ENCODE measurements around the gene PPIP5K1. TPM values are rescaled to one million over a fixed set of nuclear protein-coding genes. Genes with fewer than 3 reads are reported as not detected.
"Not testable (repeated sequence)": the region's sequence is repeated elsewhere in the genome, so short reads cannot be mapped to it uniquely, and the experiment has no call there.

The PPIP5K1 gene
- total RNA-seq, 4 donors from 2014 or later = 16.7 to 44.7 (median 22.1) TPM

DNA sequence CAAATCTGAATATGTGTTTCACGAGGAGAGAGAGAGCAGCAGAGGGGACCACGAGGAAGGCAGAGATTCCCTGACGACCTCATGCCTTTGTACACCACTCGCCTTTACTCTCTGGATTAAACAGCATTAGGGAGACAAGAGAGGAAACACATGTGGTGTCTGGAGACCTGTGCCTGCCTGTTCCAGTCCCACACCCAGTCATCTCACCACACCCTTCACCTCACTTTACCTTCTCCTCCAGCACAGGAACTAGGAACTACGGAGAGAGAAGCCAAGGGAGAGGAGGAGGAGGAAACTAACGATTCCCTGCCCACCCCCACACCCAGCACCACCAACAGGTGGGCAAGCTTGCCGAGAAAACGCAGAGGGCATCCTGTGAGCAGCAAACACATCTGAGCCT is 2.8 kb upstream of the PPIP5K1 start:
- H3K9me3 ChIP-seq, H3K4me1 ChIP-seq, H3K4me3 ChIP-seq, H3K27me3 ChIP-seq, H3K36me3 ChIP-seq, H3K27ac ChIP-seq, ATAC-seq: not testable (repeated sequence)
- WGBS, 2 donors (ENCODE audit: low coverage in 1 of 2) = 8% methylated on average over 2 of the region's 8 CpGs; no CpG with 5 or more reads in 1 of the 2 donors

DNA sequence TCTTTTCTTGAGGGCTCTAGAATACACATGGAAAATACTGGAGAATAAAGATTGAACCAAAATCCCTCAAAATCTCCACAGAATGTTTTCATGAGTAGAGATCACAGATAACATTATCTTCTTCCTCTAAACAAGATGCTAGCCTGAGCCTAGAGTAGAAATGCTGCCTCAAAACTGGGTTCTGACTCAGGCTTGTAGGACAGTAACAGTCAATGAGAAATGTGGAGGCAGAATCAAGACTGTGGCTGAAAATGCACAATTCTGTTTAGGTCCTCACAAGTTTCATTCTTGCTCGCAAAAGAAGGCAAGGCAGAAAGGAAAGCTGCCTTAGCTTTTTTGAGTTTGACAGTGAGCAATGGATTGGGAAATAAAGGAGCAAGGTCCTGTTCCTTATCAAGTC is 15.4 kb downstream of the PPIP5K1 start:
- H3K4me1 ChIP-seq, ATAC-seq, H3K9me3 ChIP-seq, H3K27ac ChIP-seq, H3K4me3 ChIP-seq, H3K36me3 ChIP-seq, H3K27me3 ChIP-seq: not testable (repeated sequence)
- WGBS, 2 donors (ENCODE audit: low coverage in 1 of 2) = no CpG with 5 or more reads among the region's 1 CpG

DNA sequence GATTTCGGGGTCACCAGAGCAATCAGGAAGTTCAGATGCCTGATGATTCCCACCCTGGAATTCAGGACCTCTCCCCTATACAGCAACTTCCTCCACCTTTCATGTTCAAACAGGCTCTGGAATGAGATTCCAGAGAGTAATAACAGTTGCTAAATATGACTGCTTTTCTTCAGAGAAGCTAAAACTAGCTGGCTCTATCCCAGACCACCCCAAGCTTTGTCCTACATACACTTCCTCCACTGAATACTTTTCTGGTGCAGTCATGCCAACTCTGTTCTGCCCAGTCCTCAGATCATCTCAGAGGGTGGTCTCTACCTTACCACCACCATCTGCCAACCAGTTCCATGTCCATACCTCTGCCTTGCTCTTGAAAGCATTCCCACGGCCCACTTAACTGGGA is 23.4 kb downstream of the PPIP5K1 start:
- H3K36me3 ChIP-seq, H3K9me3 ChIP-seq, H3K4me1 ChIP-seq, H3K27me3 ChIP-seq, H3K4me3 ChIP-seq, H3K27ac ChIP-seq, ATAC-seq: not testable (repeated sequence)
- WGBS, 2 donors (ENCODE audit: low coverage in 1 of 2) = no CpG with 5 or more reads among the region's 2 CpGs

DNA sequence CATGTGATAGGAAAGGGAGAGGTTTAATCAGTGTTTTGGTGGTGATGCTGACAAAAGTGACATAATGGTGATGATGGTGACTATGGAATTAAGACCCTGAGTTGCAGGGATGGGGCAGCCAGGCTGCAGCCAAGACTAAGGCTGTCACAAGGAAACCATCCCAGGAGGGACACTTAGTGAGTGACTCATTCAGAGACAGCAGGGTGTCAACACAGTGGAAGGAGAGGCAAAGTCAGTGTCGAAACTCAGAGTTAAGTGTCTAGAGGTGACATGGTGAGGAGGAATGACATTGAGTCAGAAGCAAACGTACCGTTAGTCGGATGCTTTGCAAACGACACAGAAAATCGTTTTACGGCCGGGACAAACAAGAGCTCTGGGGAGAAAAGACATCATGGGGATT is 26.2 kb downstream of the PPIP5K1 start:
- not testable (repeated sequence) for ATAC-seq, H3K9me3 ChIP-seq, H3K27ac ChIP-seq, H3K4me1 ChIP-seq, H3K27me3 ChIP-seq, H3K4me3 ChIP-seq, H3K36me3 ChIP-seq
- no CpG with 5 or more reads among the region's 8 CpGs for WGBS, 2 donors (ENCODE audit: low coverage in 1 of 2)

DNA sequence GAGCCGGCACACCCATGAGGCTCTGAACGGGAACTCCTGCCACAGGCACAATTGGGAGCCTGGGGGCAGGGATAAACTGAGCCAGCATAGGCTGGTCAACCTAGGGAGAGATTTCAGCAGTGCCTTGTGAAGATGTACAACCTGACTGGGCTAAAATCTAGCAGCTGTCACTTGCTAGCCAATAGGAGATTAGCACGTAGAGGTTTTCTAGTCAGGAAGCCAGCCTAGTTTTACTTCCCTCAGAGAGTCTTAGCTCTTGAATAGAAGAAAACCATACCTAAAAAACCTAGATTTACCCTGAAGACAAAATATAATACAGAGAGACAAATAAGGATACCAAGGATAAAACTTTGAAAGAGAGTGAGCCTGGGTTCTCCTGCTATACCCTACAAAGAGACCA is 27.3 kb downstream of the PPIP5K1 start:
- ATAC-seq, H3K9me3 ChIP-seq, H3K4me1 ChIP-seq, H3K27ac ChIP-seq, H3K27me3 ChIP-seq, H3K4me3 ChIP-seq: not testable (repeated sequence)
- no CpG with 5 or more reads among the region's 3 CpGs for WGBS, 2 donors (ENCODE audit: low coverage in 1 of 2)
- peaks cover 0 to 14% of the 10 kb centered on the region in 2 donors for H3K36me3 ChIP-seq

DNA sequence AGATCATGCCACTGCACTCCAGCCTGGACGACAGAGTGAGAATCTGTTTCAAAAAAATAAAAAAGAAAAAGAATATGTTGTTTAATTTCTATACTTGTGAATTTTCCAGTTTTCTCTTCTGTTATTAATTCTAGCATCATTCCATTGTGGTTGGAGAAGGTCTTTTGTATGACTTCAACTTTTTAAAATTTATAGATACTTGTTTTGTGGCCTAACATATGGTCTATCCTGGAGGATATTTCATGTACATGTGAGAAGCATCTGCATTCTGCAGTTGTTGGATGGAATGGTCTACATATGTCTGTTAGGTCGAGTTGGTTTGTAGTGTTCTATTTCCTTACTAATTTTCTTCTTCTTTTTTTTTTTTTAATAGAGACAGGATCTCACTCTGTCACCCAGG is 37.0 kb downstream of the PPIP5K1 start:
- WGBS, 2 donors (ENCODE audit: low coverage in 1 of 2) = 67 to 81% methylated on average over 2 of the region's 2 CpGs
- H3K9me3 ChIP-seq = no peaks in the 10 kb centered on the region
- H3K27ac ChIP-seq = no peak overlapping the region
- H3K36me3 ChIP-seq = peaks cover 0 to 58% of the 10 kb centered on the region in 2 donors
- H3K27me3 ChIP-seq = no peaks in the 10 kb centered on the region
- no peak for ATAC-seq
- no peaks in the 10 kb centered on the region for H3K4me1 ChIP-seq
- no peak for TF ChIP-seq POLR2AphosphoS5 (IDR thresholded peaks at IDR 0.05)
- TF ChIP-seq EP300 (IDR thresholded peaks at IDR 0.05) = no peak
- no peak for TF ChIP-seq POLR2A (IDR thresholded peaks at IDR 0.05)
- TF ChIP-seq, protein P1, sequence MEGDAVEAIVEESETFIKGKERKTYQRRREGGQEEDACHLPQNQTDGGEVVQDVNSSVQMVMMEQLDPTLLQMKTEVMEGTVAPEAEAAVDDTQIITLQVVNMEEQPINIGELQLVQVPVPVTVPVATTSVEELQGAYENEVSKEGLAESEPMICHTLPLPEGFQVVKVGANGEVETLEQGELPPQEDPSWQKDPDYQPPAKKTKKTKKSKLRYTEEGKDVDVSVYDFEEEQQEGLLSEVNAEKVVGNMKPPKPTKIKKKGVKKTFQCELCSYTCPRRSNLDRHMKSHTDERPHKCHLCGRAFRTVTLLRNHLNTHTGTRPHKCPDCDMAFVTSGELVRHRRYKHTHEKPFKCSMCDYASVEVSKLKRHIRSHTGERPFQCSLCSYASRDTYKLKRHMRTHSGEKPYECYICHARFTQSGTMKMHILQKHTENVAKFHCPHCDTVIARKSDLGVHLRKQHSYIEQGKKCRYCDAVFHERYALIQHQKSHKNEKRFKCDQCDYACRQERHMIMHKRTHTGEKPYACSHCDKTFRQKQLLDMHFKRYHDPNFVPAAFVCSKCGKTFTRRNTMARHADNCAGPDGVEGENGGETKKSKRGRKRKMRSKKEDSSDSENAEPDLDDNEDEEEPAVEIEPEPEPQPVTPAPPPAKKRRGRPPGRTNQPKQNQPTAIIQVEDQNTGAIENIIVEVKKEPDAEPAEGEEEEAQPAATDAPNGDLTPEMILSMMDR (IDR thresholded peaks at IDR 0.05) = no peak
- no peak overlapping the region for H3K4me3 ChIP-seq

DNA sequence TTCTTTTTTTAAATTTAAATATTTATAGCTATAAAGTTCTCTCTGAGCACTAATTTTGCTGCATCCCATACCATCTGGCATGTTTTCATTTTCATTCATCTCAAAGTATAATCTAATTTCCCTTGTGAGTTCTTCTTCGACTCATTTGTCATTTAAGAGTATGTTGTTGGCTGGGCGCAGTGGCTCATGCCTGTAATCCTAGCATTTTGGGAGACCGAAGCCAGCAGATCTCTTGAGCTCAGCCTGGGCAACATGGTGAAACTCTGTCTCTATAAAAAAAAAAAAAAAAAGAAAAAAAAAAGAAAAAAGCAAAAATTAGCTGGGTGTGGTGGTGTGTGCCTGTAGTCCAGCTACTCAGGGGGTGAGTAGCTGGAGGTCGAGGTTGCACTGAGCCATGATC is 37.8 kb downstream of the PPIP5K1 start:
- TF ChIP-seq, protein P1 (IDR thresholded peaks at IDR 0.05) = no peak
- TF ChIP-seq EP300 (IDR thresholded peaks at IDR 0.05) (no peak), POLR2AphosphoS5 (IDR thresholded peaks at IDR 0.05) (no peak), POLR2A (IDR thresholded peaks at IDR 0.05) (no peak)
- Histone ChIP-seq H3K9me3 (no peaks in the 10 kb centered on the region), H3K4me3 (no peak overlapping the region), H3K36me3 (peaks cover 0 to 60% of the 10 kb centered on the region in 2 donors), H3K4me1 (no peaks in the 10 kb centered on the region), H3K27me3 (no peaks in the 10 kb centered on the region), H3K27ac (no peak overlapping the region)
- WGBS, 2 donors (ENCODE audit: low coverage in 1 of 2) = 40 to 80% methylated on average over 1 of the region's 4 CpGs
- no peak for ATAC-seq
